ENCODE measurements around the gene CNGA2. TPM values are rescaled to one million over a fixed set of nuclear protein-coding genes. Genes with fewer than 3 reads are reported as not detected.

Gene CNGA2
- total and polyA plus RNA-seq, 10 of the 15 experiments (the other 5 are each of a cell fraction or from before 2014, with no cell fraction given), result not detected

GRCh38 chrX:151699746-151700145 is 34.8 kb upstream of the CNGA2 start:
- no peaks in the 10 kb centered on the region for H3K36me3 ChIP-seq (ENCODE audit: control insufficient read depth in 2 of 2, insufficient read depth in 2 of 2, low read length in 1 of 2)
- H3K9me3 ChIP-seq (replicated peaks; ENCODE audit: control insufficient read depth, insufficient read depth, low read length), result no peaks in the 10 kb centered on the region
- H3K4me1 ChIP-seq (ENCODE audit: control insufficient read depth, insufficient read depth, low read length), result no peaks in the 10 kb centered on the region
- no peak overlapping the region for H2AFZ ChIP-seq (ENCODE audit: control insufficient read depth, low read depth, low read length)
- ChIA-PET SMC1A (ENCODE audit: uncharacterized antibody, unreplicated experiment) (no interaction called here), POLR2A (no interaction called here), CTCF (no interaction called here), RAD21 (ENCODE audit: unreplicated experiment) (no interaction called here)
- WGBS (ENCODE audit: insufficient coverage, insufficient replicate concordance, low lambda C conversion rate, missing lambda C conversion rate), result 31% methylated on average over 9 of the region's 9 CpGs
- H3K27me3 ChIP-seq (replicated peaks in 1 of 2; ENCODE audit: control insufficient read depth in 2 of 2, insufficient read depth in 2 of 2, low read length in 1 of 2), result no peaks in the 10 kb centered on the region
- no peak overlapping the region for H3K4me3 ChIP-seq
- DNase-seq (ENCODE audit: low read depth, low spot score) (no peak), FAIRE-seq (no peak), ATAC-seq (no peak)
- H3K79me2 ChIP-seq (ENCODE audit: control insufficient read depth, insufficient read depth, low read length), result no peaks in the 10 kb centered on the region
- H3K9ac ChIP-seq (ENCODE audit: control insufficient read depth, insufficient read depth, low read length), result no peak overlapping the region
- H3K27ac ChIP-seq (ENCODE audit: control insufficient read depth, insufficient read depth), result no peak overlapping the region
- intact Hi-C loops (cut with micrococcal nuclease; ENCODE audit: unreplicated experiment), result no loop called here
- no peak overlapping the region for H3K4me2 ChIP-seq (ENCODE audit: control insufficient read depth, insufficient read depth)
- in situ Hi-C loops (cut with MboI), result loop anchor here (25.0 kb wide), 1 partner anchor 937 kb away; no protein-coding TSS in a partner anchor
- no peaks in the 10 kb centered on the region for H4K20me1 ChIP-seq (ENCODE audit: control insufficient read depth, insufficient read depth)
- no TSS peak for BruUV-seq (replicated peaks)
- TF ChIP-seq CHD2 (IDR thresholded peaks at IDR 0.05; ENCODE audit: borderline replicate concordance, low read depth, low read length) (no peak), POLR2A (IDR thresholded peaks at IDR 0.05; ENCODE audit: low read depth, low read length) (no peak), JUND (IDR thresholded peaks at IDR 0.05; ENCODE audit: low read depth, low read length) (no peak), TAF1 (IDR thresholded peaks at IDR 0.05; ENCODE audit: borderline replicate concordance, low read depth, low read length) (no peak), PBX3 (IDR thresholded peaks at IDR 0.05; ENCODE audit: insufficient replicate concordance, low read depth, low read length) (no peak), NR2C2 (IDR thresholded peaks at IDR 0.05; ENCODE audit: borderline replicate concordance, control insufficient read depth, insufficient read length, low read depth) (no peak)

GRCh38 chrX:151700581-151700980 is 34.0 kb upstream of the CNGA2 start:
- H3K4me2 ChIP-seq (ENCODE audit: control insufficient read depth, insufficient read depth), result no peak overlapping the region
- no peak overlapping the region for H3K4me3 ChIP-seq
- 49% methylated on average over 16 of the region's 16 CpGs for WGBS (ENCODE audit: insufficient coverage, insufficient replicate concordance, low lambda C conversion rate, missing lambda C conversion rate)
- H4K20me1 ChIP-seq (ENCODE audit: control insufficient read depth, insufficient read depth), result no peaks in the 10 kb centered on the region
- no peaks in the 10 kb centered on the region for H3K9me3 ChIP-seq (replicated peaks; ENCODE audit: control insufficient read depth, insufficient read depth, low read length)
- no peaks in the 10 kb centered on the region for H3K79me2 ChIP-seq (ENCODE audit: control insufficient read depth, insufficient read depth, low read length)
- SMC1A ChIA-PET (ENCODE audit: uncharacterized antibody, unreplicated experiment), result no interaction called here
- no TSS peak for BruUV-seq (replicated peaks)
- DNase-seq (ENCODE audit: low read depth, low spot score) (no peak), FAIRE-seq (no peak), ATAC-seq (no peak)
- H3K27ac ChIP-seq (ENCODE audit: control insufficient read depth, insufficient read depth), result no peak overlapping the region
- in situ Hi-C loops (cut with MboI) (no loop called here), intact Hi-C loops (cut with micrococcal nuclease; ENCODE audit: unreplicated experiment) (no loop called here)
- no peaks in the 10 kb centered on the region for H3K36me3 ChIP-seq (ENCODE audit: control insufficient read depth in 2 of 2, insufficient read depth in 2 of 2, low read length in 1 of 2)
- POLR2A ChIA-PET, result no interaction called here
- no peaks in the 10 kb centered on the region for H3K4me1 ChIP-seq (ENCODE audit: control insufficient read depth, insufficient read depth, low read length)
- H2AFZ ChIP-seq (ENCODE audit: control insufficient read depth, low read depth, low read length), result no peak overlapping the region
- CTCF ChIA-PET, result no interaction called here
- H3K9ac ChIP-seq (ENCODE audit: control insufficient read depth, insufficient read depth, low read length), result no peak overlapping the region
- H3K27me3 ChIP-seq (replicated peaks in 1 of 2; ENCODE audit: control insufficient read depth in 2 of 2, insufficient read depth in 2 of 2, low read length in 1 of 2), result no peaks in the 10 kb centered on the region
- RAD21 ChIA-PET (ENCODE audit: unreplicated experiment), result no interaction called here
- no peak for TF ChIP-seq MAX (IDR thresholded peaks at IDR 0.05; ENCODE audit: low read depth, low read length)
- TF ChIP-seq NR2C1 (IDR thresholded peaks at IDR 0.05), result no peak
- no peak for TF ChIP-seq TAF1 (IDR thresholded peaks at IDR 0.05; ENCODE audit: borderline replicate concordance, low read depth, low read length)
- no peak for TF ChIP-seq CHD4 (IDR thresholded peaks at IDR 0.05)
- no peak for TF ChIP-seq MYB (IDR thresholded peaks at IDR 0.05; ENCODE audit: borderline replicate concordance, low read depth, low read length)
- no peak for TF ChIP-seq ELK1 (IDR thresholded peaks at IDR 0.05; ENCODE audit: low read depth, low read length)
- no peak for TF ChIP-seq HDAC2 (IDR thresholded peaks at IDR 0.05)
- TF ChIP-seq TCF7 (IDR thresholded peaks at IDR 0.05; ENCODE audit: borderline replicate concordance), result no peak
- TF ChIP-seq ATF2 (IDR thresholded peaks at IDR 0.05; ENCODE audit: low read length), result no peak

Data from GM12878 (cell line).